22Rv1 (cell line): Measurements from ENCODE around the gene FMOD.
A peak's percentile ranks its signal among the peaks of the same experiment; 100 is the strongest.

Experiments used
- CTCF ChIP-seq: fragments of 450-650 bp; IDR thresholded peaks from 2 replicates; pipeline ENCODE4 v1.5.1; 2017; ENCODE audit warnings: mild to moderate bottlenecking
- ZFX ChIP-seq: fragments of 450-650 bp; IDR thresholded peaks from 2 replicates; pipeline ENCODE4 v1.6.1; 2017; ENCODE audit warnings: antibody characterized with exemption, borderline replicate concordance

GRCh38 chr1:203338335-203339036, 12.4 kb downstream of the FMOD start:
- TF ChIP-seq CTCF, result peak; percentile 99
- TF ChIP-seq ZFX, result no peak
